BLaER1 treated with 17β-estradiol and CSF1 and Interleukin-3, amounts not matched to agents 10 nM and 100 nM (cell line): Measurements from ENCODE around the gene CDC42BPA.
A peak's percentile ranks its signal among the peaks of the same experiment; 100 is the strongest.

Experiments
- H3K27ac ChIP-seq, 11 experiments: shearing (Covaris generic); formaldehyde crosslinking; 2 replicates each; pipeline ENCODE4 v1.8.1; 2022
- H3K27me3 ChIP-seq, 11 experiments: shearing (Covaris generic); formaldehyde crosslinking; 2 replicates each; pipeline ENCODE4 v1.8.1; 2022
- H3K36me3 ChIP-seq, 11 experiments: shearing (Covaris generic); formaldehyde crosslinking; 2 replicates each; pipeline ENCODE4 v1.8.1; 2022
- H3K4me1 ChIP-seq, 10 experiments: shearing (Covaris generic); formaldehyde crosslinking; 2 replicates each; pipeline ENCODE4 v1.8.1; 2022
- H3K4me2 ChIP-seq, 11 experiments: shearing (Covaris generic); formaldehyde crosslinking; 2 replicates each; pipeline ENCODE4 v1.8.1; 2022
- H3K4me3 ChIP-seq, 10 experiments: shearing (Covaris generic); formaldehyde crosslinking; 2 replicates each; pipeline ENCODE4 v1.8.1; 2022
- H3K9ac ChIP-seq, 11 experiments: shearing (Covaris generic); formaldehyde crosslinking; 2 replicates each; pipeline ENCODE4 v1.8.1; 2022
- H3K9me3 ChIP-seq, 11 experiments: shearing (Covaris generic); formaldehyde crosslinking; replicated peaks in 1 of 11; 2 replicates each; pipeline ENCODE4 v1.8.1; 2022
- H4K20me1 ChIP-seq, 11 experiments: shearing (Covaris generic); formaldehyde crosslinking; 2 replicates each; pipeline ENCODE4 v1.8.1; 2022
- Cebpa-rat ChIP-seq, 11 experiments: shearing (Covaris generic); IDR thresholded peaks; 2 replicates each; pipeline ENCODE4 v1.8.1; 2022

Gene CDC42BPA

GRCh38 chr1:226987623-226988333 lies 330.5 kb downstream of the CDC42BPA start:
- no peak overlapping the region for H3K4me3 ChIP-seq
- H3K27me3 ChIP-seq = no peaks in the 10 kb centered on the region
- peak overlapping the region in 4 of 11 experiments; percentile 34 to 79 (median 74); a peak in 4 of 22 replicates for H3K4me2 ChIP-seq
- TF ChIP-seq Cebpa-rat (IDR thresholded peaks at IDR 0.05) = no peak
- no peaks in the 10 kb centered on the region; a peak in 1 of 22 replicates for H4K20me1 ChIP-seq
- no peaks in the 10 kb centered on the region for H3K9me3 ChIP-seq
- no peak overlapping the region for H3K27ac ChIP-seq
- H3K4me1 ChIP-seq = peaks cover 29 to 35% (median 32%) of the 10 kb centered on the region in 10 experiments
- H3K9ac ChIP-seq = no peak overlapping the region
- H3K36me3 ChIP-seq = peaks cover 7 to 56% (median 44%) of the 10 kb centered on the region in 11 experiments; a peak in 20 of 22 replicates

GRCh38 chr1:226987179-226987536 lies 331.1 kb downstream of the CDC42BPA start:
- peaks cover 7 to 62% (median 51%) of the 10 kb centered on the region in 11 experiments; a peak in 20 of 22 replicates for H3K36me3 ChIP-seq
- H3K27me3 ChIP-seq = no peaks in the 10 kb centered on the region
- no peak overlapping the region for H3K4me2 ChIP-seq
- peaks cover 29 to 35% (median 32%) of the 10 kb centered on the region in 10 experiments for H3K4me1 ChIP-seq
- no peak for TF ChIP-seq Cebpa-rat (IDR thresholded peaks at IDR 0.05)
- H3K9ac ChIP-seq = 0 out of 22 replicates have a peak overlapping the region, but pooled peaks of 1 of the 11 experiments have one; percentile 18
- H4K20me1 ChIP-seq = no peaks in the 10 kb centered on the region; a peak in 1 of 22 replicates
- no peak overlapping the region for H3K27ac ChIP-seq
- H3K4me3 ChIP-seq = no peak overlapping the region
- H3K9me3 ChIP-seq = no peaks in the 10 kb centered on the region

- Histone ChIP-seq H3K36me3 (peaks cover 7 to 68% (median 56%) of the 10 kb centered on the region in 11 experiments; a peak in 20 of 22 replicates), H3K4me3 (no peak overlapping the region), H3K9ac (0 out of 22 replicates have a peak overlapping the region, but pooled peaks of 1 of the 11 experiments have one; percentile 18), H3K27me3 (no peaks in the 10 kb centered on the region), H3K4me2 (no peak overlapping the region), H3K4me1 (peaks cover 29 to 35% (median 32%) of the 10 kb centered on the region in 10 experiments), H3K27ac (no peak overlapping the region), H4K20me1 (peaks cover 0 to 3% (median 0%) of the 10 kb centered on the region in 11 experiments; a peak in 1 of 22 replicates), H3K9me3 (no peaks in the 10 kb centered on the region)
- no peak for TF ChIP-seq Cebpa-rat (IDR thresholded peaks at IDR 0.05)
These were observed 331.7 kb downstream of the CDC42BPA start for GRCh38 chr1:226986496-226987178.

GRCh38 chr1:226985839-226986463 lies 332.3 kb downstream of the CDC42BPA start:
- H3K4me3 ChIP-seq = no peak overlapping the region
- H3K9me3 ChIP-seq = no peaks in the 10 kb centered on the region
- peaks cover 0 to 7% (median 0%) of the 10 kb centered on the region in 11 experiments; a peak in 2 of 22 replicates for H4K20me1 ChIP-seq
- H3K36me3 ChIP-seq = peaks cover 7 to 73% (median 58%) of the 10 kb centered on the region in 11 experiments; a peak in 20 of 22 replicates
- no peak overlapping the region for H3K27ac ChIP-seq
- no peaks in the 10 kb centered on the region for H3K27me3 ChIP-seq
- no peak overlapping the region for H3K4me2 ChIP-seq
- H3K4me1 ChIP-seq = peaks cover 29 to 35% (median 32%) of the 10 kb centered on the region in 10 experiments
- no peak for TF ChIP-seq Cebpa-rat (IDR thresholded peaks at IDR 0.05)
- H3K9ac ChIP-seq = no peak overlapping the region

- Histone ChIP-seq H3K4me1 (peaks cover 24 to 30% (median 27%) of the 10 kb centered on the region in 10 experiments), H3K9ac (no peak overlapping the region), H3K4me2 (no peak overlapping the region), H4K20me1 (peaks cover 0 to 7% (median 0%) of the 10 kb centered on the region in 11 experiments; a peak in 2 of 22 replicates), H3K9me3 (no peaks in the 10 kb centered on the region), H3K27ac (no peak overlapping the region), H3K4me3 (no peak overlapping the region), H3K27me3 (no peaks in the 10 kb centered on the region), H3K36me3 (peaks cover 7 to 77% (median 59%) of the 10 kb centered on the region in 11 experiments; a peak in 20 of 22 replicates)
- TF ChIP-seq Cebpa-rat (IDR thresholded peaks at IDR 0.05) = no peak
These were observed 333.0 kb downstream of the CDC42BPA start for GRCh38 chr1:226985239-226985838.

GRCh38 chr1:226984521-226985238 lies 333.6 kb downstream of the CDC42BPA start:
- H3K27ac ChIP-seq = no peak overlapping the region
- H3K9ac ChIP-seq = no peak overlapping the region
- no peak for TF ChIP-seq Cebpa-rat (IDR thresholded peaks at IDR 0.05)
- H3K4me2 ChIP-seq = no peak overlapping the region
- no peaks in the 10 kb centered on the region for H3K9me3 ChIP-seq
- H3K36me3 ChIP-seq = peaks cover 7 to 84% (median 64%) of the 10 kb centered on the region in 11 experiments; a peak in 20 of 22 replicates
- peaks cover 0 to 7% (median 0%) of the 10 kb centered on the region in 11 experiments; a peak in 2 of 22 replicates for H4K20me1 ChIP-seq
- H3K4me3 ChIP-seq = no peak overlapping the region
- H3K27me3 ChIP-seq = no peaks in the 10 kb centered on the region
- peaks cover 18 to 24% (median 20%) of the 10 kb centered on the region in 10 experiments for H3K4me1 ChIP-seq

- Histone ChIP-seq H3K27ac (no peak overlapping the region), H3K4me3 (no peak overlapping the region), H3K36me3 (peaks cover 7 to 91% (median 69%) of the 10 kb centered on the region in 11 experiments; a peak in 20 of 22 replicates), H4K20me1 (peaks cover 0 to 7% (median 0%) of the 10 kb centered on the region in 11 experiments; a peak in 2 of 22 replicates), H3K4me2 (no peak overlapping the region), H3K4me1 (peaks cover 10 to 17% (median 13%) of the 10 kb centered on the region in 10 experiments), H3K27me3 (no peaks in the 10 kb centered on the region), H3K9ac (peak overlapping the region in 1 of 11 experiments; percentile 5; a peak in 1 of 22 replicates), H3K9me3 (no peaks in the 10 kb centered on the region)
- TF ChIP-seq Cebpa-rat (IDR thresholded peaks at IDR 0.05) = no peak
These were observed 334.3 kb downstream of the CDC42BPA start for GRCh38 chr1:226983992-226984364.
